Measurements from ENCODE around the gene PNPLA7.

GRCh38 chr9:137465720-137466388 lies 84.3 kb downstream of the PNPLA7 start:
- TF ChIP-seq, protein P1, sequence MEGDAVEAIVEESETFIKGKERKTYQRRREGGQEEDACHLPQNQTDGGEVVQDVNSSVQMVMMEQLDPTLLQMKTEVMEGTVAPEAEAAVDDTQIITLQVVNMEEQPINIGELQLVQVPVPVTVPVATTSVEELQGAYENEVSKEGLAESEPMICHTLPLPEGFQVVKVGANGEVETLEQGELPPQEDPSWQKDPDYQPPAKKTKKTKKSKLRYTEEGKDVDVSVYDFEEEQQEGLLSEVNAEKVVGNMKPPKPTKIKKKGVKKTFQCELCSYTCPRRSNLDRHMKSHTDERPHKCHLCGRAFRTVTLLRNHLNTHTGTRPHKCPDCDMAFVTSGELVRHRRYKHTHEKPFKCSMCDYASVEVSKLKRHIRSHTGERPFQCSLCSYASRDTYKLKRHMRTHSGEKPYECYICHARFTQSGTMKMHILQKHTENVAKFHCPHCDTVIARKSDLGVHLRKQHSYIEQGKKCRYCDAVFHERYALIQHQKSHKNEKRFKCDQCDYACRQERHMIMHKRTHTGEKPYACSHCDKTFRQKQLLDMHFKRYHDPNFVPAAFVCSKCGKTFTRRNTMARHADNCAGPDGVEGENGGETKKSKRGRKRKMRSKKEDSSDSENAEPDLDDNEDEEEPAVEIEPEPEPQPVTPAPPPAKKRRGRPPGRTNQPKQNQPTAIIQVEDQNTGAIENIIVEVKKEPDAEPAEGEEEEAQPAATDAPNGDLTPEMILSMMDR (IDR thresholded peaks at IDR 0.05; ENCODE audit: low read depth, low read length, missing input control) = no peak
- no peak for TF ChIP-seq RAD21 (IDR thresholded peaks at IDR 0.05)
- no peak for TF ChIP-seq MAX (IDR thresholded peaks at IDR 0.05)
- no peak for TF ChIP-seq TAF1 (conservative IDR thresholded peaks at IDR 0.05)
